Activated CD8-positive, alpha-beta memory T cell treated with anti-CD3 and anti-CD28 coated beads, Interleukin-2, amount 50 U/mL, for 1 hour (primary cell): ENCODE results near the gene EMX2.

Experiments used
- DNase-seq: peaks from one replicate; pipeline ENCODE4 v3.0.0-alpha.2; 2020; ENCODE audit errors: extremely low read depth

The EMX2 gene

GRCh38 chr10:117544711-117545140 lies 2.2 kb downstream of the EMX2 start:
- no peak for DNase-seq

GRCh38 chr10:117545141-117546019 lies 2.8 kb downstream of the EMX2 start:
- no peak for DNase-seq

GRCh38 chr10:117546020-117546580 lies 3.6 kb downstream of the EMX2 start:
- DNase-seq = no peak

- DNase-seq = no peak
Observed at GRCh38 chr10:117546581-117547015, 4.1 kb downstream of the EMX2 start.

GRCh38 chr10:117547016-117547715 lies 4.6 kb downstream of the EMX2 start:
- DNase-seq = no peak

GRCh38 chr10:117547716-117548668 lies 5.4 kb downstream of the EMX2 start:
- DNase-seq = no peak

GRCh38 chr10:117549100-117549585 lies 6.6 kb downstream of the EMX2 start:
- no peak for DNase-seq

- no peak for DNase-seq
Observed at GRCh38 chr10:117550076-117550475, 7.5 kb downstream of the EMX2 start.

GRCh38 chr10:117550599-117551329 lies 8.2 kb downstream of the EMX2 start:
- no peak for DNase-seq

- DNase-seq = no peak
Observed at GRCh38 chr10:117551330-117552155, 9.0 kb downstream of the EMX2 start.

- DNase-seq = no peak
Observed at GRCh38 chr10:117552156-117552631, 9.6 kb downstream of the EMX2 start.

- no peak for DNase-seq
Observed at GRCh38 chr10:117552701-117553141, 10.2 kb downstream of the EMX2 start.

- no peak for DNase-seq
Observed at GRCh38 chr10:117553142-117553814, 10.7 kb downstream of the EMX2 start.

- DNase-seq = no peak
Observed at GRCh38 chr10:117553815-117554172, 11.2 kb downstream of the EMX2 start.

- DNase-seq = no peak
Observed at GRCh38 chr10:117554241-117554814, 11.8 kb downstream of the EMX2 start.

- no peak for DNase-seq
Observed at GRCh38 chr10:117555017-117555416, 12.5 kb downstream of the EMX2 start.

- DNase-seq = no peak
Observed at GRCh38 chr10:117555863-117556262, 13.3 kb downstream of the EMX2 start.

GRCh38 chr10:117556356-117556755 lies 13.8 kb downstream of the EMX2 start:
- no peak for DNase-seq

- no peak for DNase-seq
Observed at GRCh38 chr10:117559712-117560111, 17.2 kb downstream of the EMX2 start.
